Stimulated activated memory B cell treated with anti-CD40 and anti-IgM and Interleukin-4, amounts not matched to agents 10 μg/mL and 1 μg/mL and 100 μg/mL, for 72 hours (primary cell): Measurements from ENCODE around the gene JARID2.
A peak's percentile ranks its signal among the peaks of the same experiment; 100 is the strongest.
"Not testable (repeated sequence)": the region's sequence is repeated elsewhere in the genome, so short reads cannot be mapped to it uniquely, and the experiment has no call there.

Experiments used
- ATAC-seq: fragments of 150-1000 bp; cut with Tn5 transposase; 2 replicates; pipeline ENCODE4 v1.10.0; 2021
- H3K27ac Mint-ChIP-seq: one replicate; pipeline ENCODE4 v1.8.0; 2022; ENCODE audit warnings: mild to moderate bottlenecking, mixed read lengths
- H3K27me3 Mint-ChIP-seq: one replicate; pipeline ENCODE4 v1.8.0; 2022; ENCODE audit warnings: mixed read lengths
- H3K36me3 Mint-ChIP-seq: one replicate; pipeline ENCODE4 v1.8.0; 2022; ENCODE audit warnings: mixed read lengths
- H3K4me1 Mint-ChIP-seq: one replicate; pipeline ENCODE4 v1.8.0; 2022; ENCODE audit warnings: mixed read lengths
- H3K4me3 Mint-ChIP-seq: one replicate; pipeline ENCODE4 v1.8.0; 2022; ENCODE audit warnings: mild to moderate bottlenecking, moderate library complexity, mixed read lengths
- H3K9me3 Mint-ChIP-seq: one replicate; pipeline ENCODE4 v1.8.0; 2022; ENCODE audit warnings: mixed read lengths

The JARID2 gene

GRCh38 chr6:15287670-15288375 is 42.0 kb downstream of the JARID2 start:
- peaks cover 18% of the 10 kb centered on the region for H3K36me3 Mint-ChIP-seq
- no peaks in the 10 kb centered on the region for H3K27me3 Mint-ChIP-seq
- no peaks in the 10 kb centered on the region for H3K9me3 Mint-ChIP-seq
- H3K4me1 Mint-ChIP-seq: peaks cover 48% of the 10 kb centered on the region
- H3K27ac Mint-ChIP-seq: peak overlapping the region; percentile 65
- peak overlapping the region; percentile 52 for H3K4me3 Mint-ChIP-seq
- peak; percentile 99 for ATAC-seq

- peaks cover 54% of the 10 kb centered on the region for H3K4me1 Mint-ChIP-seq
- H3K36me3 Mint-ChIP-seq: peaks cover 18% of the 10 kb centered on the region
- no peak overlapping the region for H3K27ac Mint-ChIP-seq
- no peaks in the 10 kb centered on the region for H3K9me3 Mint-ChIP-seq
- H3K27me3 Mint-ChIP-seq: no peaks in the 10 kb centered on the region
- no peak overlapping the region for H3K4me3 Mint-ChIP-seq
- no peak for ATAC-seq
These were observed 43.0 kb downstream of the JARID2 start for GRCh38 chr6:15288856-15289255.

- H3K36me3 Mint-ChIP-seq: peaks cover 13% of the 10 kb centered on the region
- not testable (repeated sequence) for H3K9me3 Mint-ChIP-seq, H3K27me3 Mint-ChIP-seq, H3K4me3 Mint-ChIP-seq, ATAC-seq, H3K27ac Mint-ChIP-seq
- H3K4me1 Mint-ChIP-seq: peaks cover 54% of the 10 kb centered on the region
These were observed 43.6 kb downstream of the JARID2 start for GRCh38 chr6:15289456-15289855.

GRCh38 chr6:15290067-15290680 is 44.3 kb downstream of the JARID2 start:
- H3K27ac Mint-ChIP-seq: no peak overlapping the region
- no peaks in the 10 kb centered on the region for H3K9me3 Mint-ChIP-seq
- H3K4me3 Mint-ChIP-seq: no peak overlapping the region
- H3K4me1 Mint-ChIP-seq: peaks cover 55% of the 10 kb centered on the region
- ATAC-seq: no peak
- H3K36me3 Mint-ChIP-seq: peaks cover 13% of the 10 kb centered on the region
- no peaks in the 10 kb centered on the region for H3K27me3 Mint-ChIP-seq

- peaks cover 13% of the 10 kb centered on the region for H3K36me3 Mint-ChIP-seq
- H3K27ac Mint-ChIP-seq: no peak overlapping the region
These were observed 45.3 kb downstream of the JARID2 start for GRCh38 chr6:15290962-15291704.

GRCh38 chr6:15292721-15293302 is 46.9 kb downstream of the JARID2 start:
- Mint-ChIP-seq H3K27me3 (no peaks in the 10 kb centered on the region), H3K4me1 (peaks cover 59% of the 10 kb centered on the region), H3K27ac (peak overlapping the region; percentile 43), H3K9me3 (no peaks in the 10 kb centered on the region), H3K4me3 (no peak overlapping the region), H3K36me3 (peaks cover 13% of the 10 kb centered on the region)
- ATAC-seq: no peak

More at GRCh38 chr6:15290962-15291704, 45.3 kb downstream of the JARID2 start:
- peaks cover 57% of the 10 kb centered on the region for H3K4me1 Mint-ChIP-seq
- no peak for ATAC-seq
- no peaks in the 10 kb centered on the region for H3K9me3 Mint-ChIP-seq
- no peak overlapping the region for H3K4me3 Mint-ChIP-seq
- no peaks in the 10 kb centered on the region for H3K27me3 Mint-ChIP-seq

- Mint-ChIP-seq H3K27me3 (no peaks in the 10 kb centered on the region), H3K4me3 (no peak overlapping the region), H3K36me3 (peaks cover 13% of the 10 kb centered on the region), H3K4me1 (peaks cover 57% of the 10 kb centered on the region), H3K27ac (peak overlapping the region; percentile 43), H3K9me3 (no peaks in the 10 kb centered on the region)
- ATAC-seq: no peak
These were observed 47.8 kb downstream of the JARID2 start for GRCh38 chr6:15293674-15294073.

GRCh38 chr6:15294504-15294903 is 48.6 kb downstream of the JARID2 start:
- no peak overlapping the region for H3K27ac Mint-ChIP-seq
- no peak for ATAC-seq
- H3K4me3 Mint-ChIP-seq: no peak overlapping the region

GRCh38 chr6:15296249-15296648 is 50.4 kb downstream of the JARID2 start:
- no peak for ATAC-seq
- H3K4me3 Mint-ChIP-seq: no peak overlapping the region
- peaks cover 8% of the 10 kb centered on the region for H3K36me3 Mint-ChIP-seq
- H3K27me3 Mint-ChIP-seq: no peaks in the 10 kb centered on the region
- peak overlapping the region; percentile 60 for H3K27ac Mint-ChIP-seq
- H3K4me1 Mint-ChIP-seq: peaks cover 77% of the 10 kb centered on the region
- H3K9me3 Mint-ChIP-seq: no peaks in the 10 kb centered on the region

More at GRCh38 chr6:15294504-15294903, 48.6 kb downstream of the JARID2 start:
- no peaks in the 10 kb centered on the region for H3K9me3 Mint-ChIP-seq
- peaks cover 61% of the 10 kb centered on the region for H3K4me1 Mint-ChIP-seq
- H3K36me3 Mint-ChIP-seq: peaks cover 8% of the 10 kb centered on the region
- H3K27me3 Mint-ChIP-seq: no peaks in the 10 kb centered on the region

- ATAC-seq: no peak
These were observed 50.9 kb downstream of the JARID2 start for GRCh38 chr6:15296735-15297134.

GRCh38 chr6:15297167-15297566 is 51.3 kb downstream of the JARID2 start:
- H3K4me1 Mint-ChIP-seq: peaks cover 79% of the 10 kb centered on the region
- H3K9me3 Mint-ChIP-seq, H3K4me3 Mint-ChIP-seq, ATAC-seq, H3K27me3 Mint-ChIP-seq, H3K36me3 Mint-ChIP-seq: not testable (repeated sequence)
- peak overlapping the region; percentile 60 for H3K27ac Mint-ChIP-seq

More at GRCh38 chr6:15296735-15297134, 50.9 kb downstream of the JARID2 start:
- Mint-ChIP-seq H3K27me3 (no peaks in the 10 kb centered on the region), H3K27ac (peak overlapping the region; percentile 60), H3K9me3 (no peaks in the 10 kb centered on the region), H3K36me3 (peaks cover 8% of the 10 kb centered on the region), H3K4me1 (peaks cover 77% of the 10 kb centered on the region), H3K4me3 (no peak overlapping the region)

GRCh38 chr6:15297895-15298590 is 52.2 kb downstream of the JARID2 start:
- Mint-ChIP-seq H3K4me1 (peaks cover 74% of the 10 kb centered on the region), H3K4me3 (no peak overlapping the region), H3K27ac (no peak overlapping the region), H3K36me3 (peaks cover 2% of the 10 kb centered on the region), H3K27me3 (no peaks in the 10 kb centered on the region), H3K9me3 (no peaks in the 10 kb centered on the region)
- no peak for ATAC-seq

GRCh38 chr6:15299430-15300131 is 53.7 kb downstream of the JARID2 start:
- H3K4me1 Mint-ChIP-seq: peaks cover 69% of the 10 kb centered on the region
- H3K27me3 Mint-ChIP-seq: no peaks in the 10 kb centered on the region
- peak; percentile 96 for ATAC-seq
- H3K9me3 Mint-ChIP-seq: no peaks in the 10 kb centered on the region
- no peaks in the 10 kb centered on the region for H3K36me3 Mint-ChIP-seq
- H3K4me3 Mint-ChIP-seq: peak overlapping the region; percentile 51
- peak overlapping the region; percentile 83 for H3K27ac Mint-ChIP-seq
